Naive B cell (primary cell): ENCODE measurements around the gene CDO1. TPM values are rescaled to one million over a fixed set of nuclear protein-coding genes. Genes with fewer than 3 reads are reported as not detected.
"Not testable (repeated sequence)": the region's sequence is repeated elsewhere in the genome, so short reads cannot be mapped to it uniquely, and the experiment has no call there.

Source experiments
- ATAC-seq, 2 donors: fragments of 150-1000 bp; cut with Tn5 transposase; 2 replicates each; pipeline ENCODE4 v1.10.0; 2021; ENCODE audit warnings: low read depth in 2 of 2, mild to moderate bottlenecking in 2 of 2, moderate library complexity in 2 of 2
- DNase-seq: peaks from one replicate; pipeline ENCODE4 v3.0.0; 2022
- H3K27ac Mint-ChIP-seq, 6 donors: one replicate each; pipeline ENCODE4 v1.8.0; 2020 to 2022; ENCODE audit warnings: mild to moderate bottlenecking in 6 of 6, mixed read lengths in 6 of 6, moderate library complexity in 5 of 6, inconsistent platforms in 2 of 6
- H3K27me3 Mint-ChIP-seq, 3 donors: one replicate each; pipeline ENCODE4 v1.8.0; 2021 to 2022; ENCODE audit warnings: mixed read lengths in 3 of 3, mild to moderate bottlenecking in 1 of 3
- H3K36me3 Mint-ChIP-seq, 2 donors: one replicate each; pipeline ENCODE4 v1.8.0; 2020 to 2022; ENCODE audit warnings: mixed read lengths in 2 of 2, inconsistent platforms in 1 of 2, mild to moderate bottlenecking in 1 of 2
- H3K4me1 Mint-ChIP-seq, 3 donors: one replicate each; pipeline ENCODE4 v1.8.0; 2020 to 2022; ENCODE audit warnings: mixed read lengths in 3 of 3, inconsistent platforms in 1 of 3, mild to moderate bottlenecking in 1 of 3, moderate library complexity in 1 of 3
- H3K4me3 Mint-ChIP-seq, 8 donors: one replicate each; pipeline ENCODE4 v1.8.0; 2020 to 2022; ENCODE audit warnings: mild to moderate bottlenecking in 8 of 8, mixed read lengths in 8 of 8, moderate library complexity in 8 of 8, inconsistent platforms in 2 of 8
- H3K9me3 Mint-ChIP-seq, 7 donors: one replicate each; pipeline ENCODE4 v1.8.0; 2020 to 2022; ENCODE audit warnings: mixed read lengths in 7 of 7, mild to moderate bottlenecking in 5 of 7, inconsistent platforms in 2 of 7, moderate library complexity in 1 of 7
- polyA plus RNA-seq, 6 donors: library from polyadenylated mRNA; unstranded; fragments of 300-500 nt; fragmentation: Illumina TruSeq; gene quantifications; one replicate each; pipeline ENCODE4 v1.2.3, GENCODE V29; 2021; ENCODE audit warnings: low read depth in 6 of 6

Gene CDO1
- polyA plus RNA-seq, 6 donors from 2014 or later = 0.16 TPM; not detected in 5

DNA sequence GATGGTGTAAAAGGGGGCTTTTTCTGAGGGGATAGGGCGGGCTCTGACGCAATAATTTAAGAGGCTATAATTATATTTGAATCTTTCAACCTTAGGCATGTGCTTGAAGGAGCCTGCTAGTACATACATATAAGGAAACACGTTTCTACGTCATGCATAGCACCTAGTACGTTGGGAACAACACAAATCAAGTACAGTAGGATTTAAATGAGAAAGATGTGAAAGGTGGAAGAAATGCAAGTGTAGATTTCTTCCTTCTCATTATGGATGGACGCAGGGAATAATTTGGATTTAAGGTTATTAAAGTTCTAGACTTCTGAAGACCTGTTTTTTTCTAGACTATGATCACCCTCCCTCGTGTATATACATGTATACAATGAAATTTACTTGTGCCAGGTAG lies 927 bp upstream of the CDO1 start:
- Mint-ChIP-seq H3K27me3 (peaks cover 56 to 86% (median 86%) of the 10 kb centered on the region in 3 donors), H3K36me3 (no peaks in the 10 kb centered on the region), H3K4me3 (no peak overlapping the region), H3K9me3 (peaks cover 0 to 7% (median 1%) of the 10 kb centered on the region in 7 donors), H3K4me1 (peaks cover 15 to 18% (median 18%) of the 10 kb centered on the region in 3 donors), H3K27ac (no peak overlapping the region)
- DNase-seq (no peak), ATAC-seq (no peak)

GRCh38 chr5:115815693-115816225 lies 700 bp downstream of the CDO1 start:
- Mint-ChIP-seq H3K27me3 (peaks cover 66 to 85% (median 85%) of the 10 kb centered on the region in 3 donors), H3K9me3 (peaks cover 0 to 1% (median 0%) of the 10 kb centered on the region in 7 donors), H3K36me3 (no peaks in the 10 kb centered on the region), H3K27ac (no peak overlapping the region), H3K4me1 (peaks cover 15 to 18% (median 18%) of the 10 kb centered on the region in 3 donors), H3K4me3 (peak overlapping the region; percentile 64 to 87 (median 78))
- ATAC-seq (peak in 1 of 2 donors; percentile 27), DNase-seq (no peak)

DNA sequence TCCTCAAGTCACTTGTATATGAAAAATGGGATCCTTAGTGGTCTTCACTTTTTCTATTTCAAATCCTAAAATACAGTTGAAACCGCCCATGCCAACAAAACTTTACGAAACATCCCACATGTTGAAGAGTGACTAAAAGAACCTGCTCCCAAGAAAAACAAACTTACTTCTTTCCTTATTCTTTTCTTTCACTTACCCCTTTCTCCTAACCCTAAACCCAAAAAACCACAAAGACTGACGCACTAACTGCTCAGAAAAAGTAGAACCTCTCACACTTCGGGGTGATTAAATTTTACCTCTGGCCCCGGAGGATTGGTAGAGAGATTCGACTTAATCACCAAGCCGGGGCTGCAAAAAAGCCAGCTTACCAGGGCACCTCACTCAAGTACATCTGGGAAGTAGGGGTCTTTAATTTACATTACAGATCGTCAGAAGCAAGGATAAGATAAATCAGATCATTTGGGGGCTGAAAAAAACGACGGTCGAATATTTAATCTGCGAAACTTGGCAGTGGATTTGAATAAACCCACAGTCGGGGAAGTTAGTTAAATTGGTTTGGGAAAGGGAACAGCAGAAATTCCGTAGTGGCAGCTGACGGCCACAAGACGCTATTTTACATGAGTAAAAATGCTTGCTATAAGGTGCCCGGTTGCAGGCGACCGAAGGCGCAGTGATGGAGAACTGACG lies 1.3 kb downstream of the CDO1 start:
- Mint-ChIP-seq H3K27me3 (peaks cover 60 to 81% (median 79%) of the 10 kb centered on the region in 3 donors), H3K4me3 (peak overlapping the region; percentile 49 to 78 (median 69)), H3K4me1 (peaks cover 15 to 18% (median 18%) of the 10 kb centered on the region in 3 donors), H3K36me3 (no peaks in the 10 kb centered on the region), H3K27ac (no peak overlapping the region), H3K9me3 (no peaks in the 10 kb centered on the region)
- DNase-seq = no peak
- peak in 1 of 2 donors; percentile 25 for ATAC-seq

GRCh38 chr5:115813719-115814118 lies 2.7 kb downstream of the CDO1 start:
- DNase-seq (no peak), ATAC-seq (no peak)
- no peak overlapping the region for H3K27ac Mint-ChIP-seq
- H3K36me3 Mint-ChIP-seq = no peaks in the 10 kb centered on the region
- H3K4me1 Mint-ChIP-seq = peaks cover 15 to 18% (median 18%) of the 10 kb centered on the region in 3 donors
- H3K27me3 Mint-ChIP-seq = peaks cover 47 to 73% (median 64%) of the 10 kb centered on the region in 3 donors
- peak overlapping the region in 1 of 8 donors; percentile 29 for H3K4me3 Mint-ChIP-seq
- no peaks in the 10 kb centered on the region for H3K9me3 Mint-ChIP-seq

DNA sequence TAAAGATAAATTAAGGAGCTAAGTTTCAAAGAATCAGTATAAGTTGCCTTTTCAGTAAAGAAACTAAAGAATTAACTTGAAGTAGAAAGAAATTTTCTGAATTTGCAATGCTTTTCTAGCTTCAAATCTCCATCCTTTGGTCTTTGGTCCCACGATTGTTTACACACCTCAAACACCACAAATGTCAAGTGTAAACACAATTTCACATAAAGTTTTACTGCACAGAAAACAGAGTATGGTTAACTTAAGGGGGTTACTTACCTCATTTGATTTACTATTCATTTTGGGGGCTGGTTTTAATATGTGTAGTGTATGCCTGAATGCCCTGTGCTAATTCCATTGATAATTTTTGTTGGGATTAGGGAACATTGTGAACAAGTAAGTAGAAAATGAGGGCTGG lies 4.1 kb downstream of the CDO1 start:
- ATAC-seq (no peak), DNase-seq (no peak)
- no peaks in the 10 kb centered on the region for H3K36me3 Mint-ChIP-seq
- H3K9me3 Mint-ChIP-seq = no peaks in the 10 kb centered on the region
- H3K4me1 Mint-ChIP-seq = peaks cover 15 to 18% (median 18%) of the 10 kb centered on the region in 3 donors
- H3K27me3 Mint-ChIP-seq = peaks cover 36 to 68% (median 57%) of the 10 kb centered on the region in 3 donors
- no peak overlapping the region for H3K4me3 Mint-ChIP-seq
- H3K27ac Mint-ChIP-seq = no peak overlapping the region

- Mint-ChIP-seq H3K4me1 (peaks cover 9 to 13% (median 13%) of the 10 kb centered on the region in 3 donors), H3K4me3 (no peak overlapping the region), H3K9me3 (no peaks in the 10 kb centered on the region), H3K36me3 (no peaks in the 10 kb centered on the region), H3K27me3 (peaks cover 35 to 67% (median 56%) of the 10 kb centered on the region in 3 donors), H3K27ac (no peak overlapping the region)
- no peak for DNase-seq
- ATAC-seq = no peak
Observed at GRCh38 chr5:115811406-115811805, 5.1 kb downstream of the CDO1 start.

DNA sequence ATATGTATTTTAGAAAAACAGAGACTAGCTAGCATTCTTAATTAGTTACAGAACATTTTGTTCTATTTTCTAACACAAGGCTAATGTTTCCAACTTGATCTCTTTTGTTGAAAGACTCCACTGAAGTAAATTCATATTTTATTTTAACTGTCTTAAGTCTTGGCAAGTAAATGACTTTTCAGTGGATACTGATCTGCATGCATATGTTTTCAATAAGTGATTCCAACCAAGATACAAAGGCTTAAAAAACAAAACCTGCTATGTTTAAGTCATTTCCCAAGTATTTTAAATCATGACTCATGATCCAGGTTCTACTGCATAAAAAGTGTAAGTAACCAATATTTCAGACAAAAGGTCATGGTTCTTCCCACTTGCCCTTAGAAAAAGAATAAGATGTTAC lies 5.7 kb downstream of the CDO1 start:
- ATAC-seq = no peak
- Mint-ChIP-seq H3K9me3 (no peaks in the 10 kb centered on the region), H3K27ac (no peak overlapping the region), H3K4me3 (no peak overlapping the region), H3K36me3 (no peaks in the 10 kb centered on the region), H3K4me1 (peaks cover 5 to 9% (median 8%) of the 10 kb centered on the region in 3 donors), H3K27me3 (peaks cover 35 to 65% (median 52%) of the 10 kb centered on the region in 3 donors)
- DNase-seq = no peak

DNA sequence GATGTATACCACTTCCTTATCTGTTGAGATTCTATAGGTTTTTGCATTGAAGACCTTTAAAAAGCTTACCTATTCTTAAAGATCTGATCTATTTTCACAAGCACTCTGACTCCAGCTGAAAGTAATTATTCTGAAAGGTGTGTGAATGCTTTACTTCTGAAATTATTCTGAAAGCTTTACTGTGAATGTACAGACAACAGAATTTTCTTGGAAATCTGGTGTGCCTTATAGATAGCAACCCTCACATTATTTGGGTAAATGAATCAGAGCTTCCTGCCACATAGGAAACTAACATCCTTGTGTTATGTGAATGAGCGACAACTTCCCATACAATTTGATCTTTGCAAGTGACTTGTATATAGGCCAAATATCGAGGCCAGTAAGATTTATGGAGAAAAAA lies 6.5 kb downstream of the CDO1 start:
- Mint-ChIP-seq H3K4me3 (no peak overlapping the region), H3K9me3 (no peaks in the 10 kb centered on the region), H3K36me3 (no peaks in the 10 kb centered on the region), H3K4me1 (peaks cover 0 to under 1% (median under 1%) of the 10 kb centered on the region in 3 donors), H3K27ac (no peak overlapping the region), H3K27me3 (peaks cover 31 to 57% (median 44%) of the 10 kb centered on the region in 3 donors)
- DNase-seq (no peak), ATAC-seq (no peak)

DNA sequence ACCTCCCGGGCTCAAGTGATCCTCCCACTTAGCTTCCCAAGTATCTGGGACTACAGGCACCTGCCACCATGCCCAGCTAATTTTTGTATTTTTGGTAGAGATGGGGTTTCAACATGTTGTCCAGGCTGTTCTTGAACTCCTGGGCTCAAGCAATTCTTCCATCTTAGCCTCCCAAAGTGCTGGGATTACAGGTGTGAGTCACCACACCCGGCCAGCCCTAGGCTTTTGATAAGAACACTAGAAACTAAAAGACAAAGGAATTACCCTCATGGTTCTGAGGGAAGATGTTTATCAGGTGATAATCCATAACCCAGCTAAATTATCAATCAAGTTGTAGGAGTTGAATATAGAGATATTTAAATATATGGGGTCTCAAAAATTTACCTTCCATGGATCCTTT lies 8.4 kb downstream of the CDO1 start:
- H3K4me1 Mint-ChIP-seq, H3K4me3 Mint-ChIP-seq: not testable (repeated sequence)
- H3K27me3 Mint-ChIP-seq = peaks cover 24 to 41% (median 33%) of the 10 kb centered on the region in 3 donors

GRCh38 chr5:115807654-115808052 lies 8.8 kb downstream of the CDO1 start:
- no peaks in the 10 kb centered on the region for H3K4me1 Mint-ChIP-seq
- no peaks in the 10 kb centered on the region for H3K36me3 Mint-ChIP-seq
- no peaks in the 10 kb centered on the region for H3K9me3 Mint-ChIP-seq
- no peak overlapping the region for H3K4me3 Mint-ChIP-seq
- H3K27me3 Mint-ChIP-seq = peaks cover 27 to 43% (median 33%) of the 10 kb centered on the region in 3 donors
- ATAC-seq (no peak), DNase-seq (no peak)
- H3K27ac Mint-ChIP-seq = peak overlapping the region in 1 of 6 donors; percentile 69

More for the DNA sequence above, 8.4 kb downstream of the CDO1 start:
- H3K27ac Mint-ChIP-seq = peak overlapping the region in 1 of 6 donors; percentile 17
- not testable (repeated sequence) for ATAC-seq, DNase-seq, H3K9me3 Mint-ChIP-seq, H3K36me3 Mint-ChIP-seq

- no peak overlapping the region for H3K4me3 Mint-ChIP-seq
- no peak overlapping the region for H3K27ac Mint-ChIP-seq
- ATAC-seq = no peak
- H3K9me3 Mint-ChIP-seq = no peaks in the 10 kb centered on the region
- H3K27me3 Mint-ChIP-seq = peaks cover 27 to 38% (median 33%) of the 10 kb centered on the region in 3 donors
- no peaks in the 10 kb centered on the region for H3K4me1 Mint-ChIP-seq
- DNase-seq = no peak
- H3K36me3 Mint-ChIP-seq = no peaks in the 10 kb centered on the region
Observed at GRCh38 chr5:115806986-115807653, 9.3 kb downstream of the CDO1 start.

DNA sequence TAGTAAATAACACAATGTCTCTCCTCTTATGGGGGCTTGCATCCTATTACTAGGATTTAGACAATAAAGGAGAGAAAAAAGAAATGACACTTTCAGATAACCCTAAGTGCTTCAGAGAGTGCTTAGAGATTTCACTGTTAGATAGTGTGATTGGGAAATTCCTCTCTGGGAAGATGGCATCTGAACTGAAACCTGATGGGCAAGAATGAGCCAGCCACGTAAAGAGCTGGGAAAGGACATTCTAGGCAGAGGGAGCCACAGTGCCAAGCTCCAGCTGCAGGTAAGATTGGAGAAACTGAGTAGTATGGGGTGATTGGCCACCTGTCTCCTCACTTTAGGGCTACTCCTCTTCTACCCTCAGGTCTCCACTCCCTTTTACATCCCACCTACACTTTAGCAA lies 14.5 kb downstream of the CDO1 start:
- no peak for ATAC-seq
- DNase-seq = no peak
- Mint-ChIP-seq H3K27me3 (peaks cover 30 to 42% (median 39%) of the 10 kb centered on the region in 3 donors), H3K4me3 (no peak overlapping the region), H3K27ac (peak overlapping the region in 1 of 6 donors; percentile 39), H3K9me3 (no peaks in the 10 kb centered on the region), H3K36me3 (no peaks in the 10 kb centered on the region), H3K4me1 (no peaks in the 10 kb centered on the region)

GRCh38 chr5:115801152-115801551 lies 15.3 kb downstream of the CDO1 start:
- DNase-seq (no peak), ATAC-seq (no peak)
- Mint-ChIP-seq H3K27me3 (peaks cover 29 to 44% (median 41%) of the 10 kb centered on the region in 3 donors), H3K36me3 (no peaks in the 10 kb centered on the region), H3K4me1 (no peaks in the 10 kb centered on the region), H3K27ac (no peak overlapping the region), H3K4me3 (no peak overlapping the region), H3K9me3 (no peaks in the 10 kb centered on the region)
